Esophagus squamous epithelium (tissue), 4 donors: ENCODE data around the gene SSH2.

Experiments
- CTCF ChIP-seq, 6 experiments: fragments of 450-650 bp in 4 of 6; fragments of 200-600 bp in 2 of 6; sonication (generic) in 2 of 6; IDR thresholded peaks; one replicate each; pipeline ENCODE4 v1.5.1; 2016 to 2019; ENCODE audit warnings: antibody characterized with exemption in 6 of 6, mild to moderate bottlenecking in 4 of 6, moderate library complexity in 4 of 6
- POLR2A ChIP-seq, 4 donors: fragments of 450-650 bp; IDR thresholded peaks; one replicate each; pipeline ENCODE4 v1.6.1; 2017; ENCODE audit warnings: antibody characterized with exemption in 4 of 4, mild to moderate bottlenecking in 4 of 4, moderate library complexity in 3 of 4

GRCh38 chr17:29620779-29621500, 309.1 kb downstream of the SSH2 start:
- no peak for TF ChIP-seq POLR2A (IDR thresholded peaks at IDR 0.05)
- TF ChIP-seq CTCF (IDR thresholded peaks at IDR 0.05) = no peak
